Sigmoid colon (tissue), 4 donors: ENCODE measurements around the gene SWT1.

Experiments
- CTCF ChIP-seq, 4 experiments: fragments of 450-650 bp in 3 of 4; fragments of 200-600 bp in 1 of 4; IDR thresholded peaks; one replicate each; pipeline ENCODE4 v1.5.1; 2016 to 2019; ENCODE audit warnings: antibody characterized with exemption in 4 of 4, mild to moderate bottlenecking in 3 of 4, moderate library complexity in 2 of 4
- EP300 ChIP-seq, 4 donors: sonication (generic); formaldehyde crosslinking; IDR thresholded peaks; one replicate each; pipeline ENCODE4 v1.6.1; 2017; ENCODE audit warnings: antibody characterized with exemption in 4 of 4
- POLR2A ChIP-seq, 2 donors: fragments of 450-650 bp; IDR thresholded peaks; one replicate each; pipeline ENCODE4 v1.6.1; 2016; ENCODE audit warnings: antibody characterized with exemption in 2 of 2, mild to moderate bottlenecking in 2 of 2, moderate library complexity in 2 of 2
- POLR2AphosphoS5 ChIP-seq, 4 donors: sonication (generic); formaldehyde crosslinking; IDR thresholded peaks; one replicate each; pipeline ENCODE4 v1.6.1; 2017; ENCODE audit warnings: antibody characterized with exemption in 4 of 4

DNA sequence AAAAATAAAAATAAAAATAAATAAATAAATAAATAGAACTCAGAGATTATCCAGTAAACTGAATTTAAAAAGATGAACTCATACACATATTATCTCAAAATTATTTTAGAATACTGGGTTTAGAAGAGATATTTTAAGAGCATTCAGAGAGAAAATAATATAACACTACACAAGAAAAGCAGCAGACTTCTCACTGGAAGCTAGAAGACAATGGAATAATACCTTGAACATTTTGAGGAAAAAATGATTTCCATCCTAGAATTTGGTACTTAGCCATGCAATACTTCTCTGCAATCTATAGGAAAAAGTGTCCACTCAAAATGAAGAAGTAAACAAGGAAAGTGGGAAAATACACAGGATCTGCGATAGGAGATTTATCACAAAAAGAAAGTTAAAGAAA is 24.4 kb upstream of the SWT1 start:
- TF ChIP-seq CTCF (IDR thresholded peaks at IDR 0.05) (no peak), POLR2AphosphoS5 (IDR thresholded peaks at IDR 0.05) (no peak), POLR2A (IDR thresholded peaks at IDR 0.05) (no peak), EP300 (IDR thresholded peaks at IDR 0.05) (no peak)
